PC-9 (cell line): Measurements from ENCODE around the gene FAM168A.

Source experiments
- EZH2 ChIP-seq: fragments of 200-600 bp; sonication (generic); IDR thresholded peaks from 2 replicates; pipeline ENCODE4 v1.8.0; 2017; ENCODE audit warnings: antibody characterized with exemption, low read depth
- TF ChIP-seq, protein P1 (sequence below): fragments of 200-600 bp; sonication (generic); conservative IDR thresholded peaks from 2 replicates; pipeline ENCODE4 v1.6.1; 2017; ENCODE audit warnings: mixed run types, antibody characterized with exemption, mild to moderate bottlenecking, moderate library complexity

DNA sequence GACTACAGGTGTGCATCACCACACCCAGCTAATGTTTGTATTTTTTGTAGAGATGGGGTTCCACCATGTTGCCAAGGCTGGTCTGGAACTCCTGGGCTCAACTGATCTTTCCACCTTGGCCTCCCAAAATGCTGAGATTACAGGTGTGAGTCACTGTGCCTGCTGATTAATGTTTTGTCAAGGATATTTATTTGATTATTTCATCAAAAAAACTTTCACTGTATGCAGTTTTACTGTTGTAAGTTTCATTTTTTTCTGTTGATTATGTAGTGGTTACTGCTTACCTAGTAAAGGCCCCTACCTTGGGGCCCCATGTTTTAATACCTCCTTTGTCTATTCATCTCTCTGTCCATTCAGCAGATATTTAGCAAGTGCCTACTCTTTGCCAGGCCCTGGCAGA lies 16.7 kb upstream of the FAM168A start:
- no peak for TF ChIP-seq EZH2
- TF ChIP-seq, protein P1, sequence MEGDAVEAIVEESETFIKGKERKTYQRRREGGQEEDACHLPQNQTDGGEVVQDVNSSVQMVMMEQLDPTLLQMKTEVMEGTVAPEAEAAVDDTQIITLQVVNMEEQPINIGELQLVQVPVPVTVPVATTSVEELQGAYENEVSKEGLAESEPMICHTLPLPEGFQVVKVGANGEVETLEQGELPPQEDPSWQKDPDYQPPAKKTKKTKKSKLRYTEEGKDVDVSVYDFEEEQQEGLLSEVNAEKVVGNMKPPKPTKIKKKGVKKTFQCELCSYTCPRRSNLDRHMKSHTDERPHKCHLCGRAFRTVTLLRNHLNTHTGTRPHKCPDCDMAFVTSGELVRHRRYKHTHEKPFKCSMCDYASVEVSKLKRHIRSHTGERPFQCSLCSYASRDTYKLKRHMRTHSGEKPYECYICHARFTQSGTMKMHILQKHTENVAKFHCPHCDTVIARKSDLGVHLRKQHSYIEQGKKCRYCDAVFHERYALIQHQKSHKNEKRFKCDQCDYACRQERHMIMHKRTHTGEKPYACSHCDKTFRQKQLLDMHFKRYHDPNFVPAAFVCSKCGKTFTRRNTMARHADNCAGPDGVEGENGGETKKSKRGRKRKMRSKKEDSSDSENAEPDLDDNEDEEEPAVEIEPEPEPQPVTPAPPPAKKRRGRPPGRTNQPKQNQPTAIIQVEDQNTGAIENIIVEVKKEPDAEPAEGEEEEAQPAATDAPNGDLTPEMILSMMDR = no peak
